HG03558 (cell line): ENCODE data around the gene C4orf33.
"Not testable (repeated sequence)": the region's sequence is repeated elsewhere in the genome, so short reads cannot be mapped to it uniquely, and the experiment has no call there.

Source experiments
- ATAC-seq: cut with Tn5 transposase; IDR thresholded peaks from one replicate; pipeline ENCODE4 v1.9.1; 2021; ENCODE audit warnings: moderate number of reproducible peaks; ENCODE audit not compliant: unreplicated experiment; ENCODE audit errors: extremely low read depth

Gene C4orf33

DNA sequence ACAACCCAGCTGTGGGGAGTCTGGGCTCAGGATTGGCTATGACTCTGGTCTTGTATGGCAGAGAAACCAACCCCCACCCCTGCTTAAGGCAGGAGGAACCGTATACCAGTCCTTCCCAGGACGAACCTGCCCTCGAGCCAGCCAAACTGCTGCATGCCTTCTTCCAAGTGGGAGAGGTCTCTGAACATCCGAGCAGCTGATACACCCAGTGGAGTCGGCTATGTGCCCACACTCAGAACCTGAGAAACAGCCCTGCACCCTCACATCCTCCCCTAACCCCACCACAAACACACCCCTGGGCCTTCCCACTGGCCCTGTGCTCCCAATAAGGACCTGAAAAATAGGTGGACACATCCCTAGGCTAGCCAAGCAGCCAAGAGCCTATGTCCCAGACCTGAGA is 21.8 kb downstream of the C4orf33 start:
- ATAC-seq, result no peak

DNA sequence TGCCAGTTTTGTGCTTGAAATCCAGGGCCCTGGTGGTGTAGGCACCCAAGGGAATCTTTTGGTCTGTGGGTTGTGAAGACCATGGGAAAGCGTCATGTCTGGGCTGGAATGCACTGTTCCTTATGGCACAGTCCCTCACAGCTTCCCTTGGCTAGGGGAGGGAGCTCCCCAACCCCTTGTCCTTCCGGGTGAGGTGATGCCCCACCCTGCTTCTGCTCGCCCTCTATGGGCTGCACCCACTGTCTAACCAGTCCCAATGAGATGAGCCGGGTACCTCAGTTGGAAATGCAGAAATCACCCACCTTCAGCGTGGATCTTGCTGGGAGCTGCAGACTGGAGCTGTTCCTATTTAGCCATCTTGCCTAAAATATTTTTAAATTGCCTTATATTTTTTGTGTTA is 30.7 kb downstream of the C4orf33 start:
- ATAC-seq, result not testable (repeated sequence)

DNA sequence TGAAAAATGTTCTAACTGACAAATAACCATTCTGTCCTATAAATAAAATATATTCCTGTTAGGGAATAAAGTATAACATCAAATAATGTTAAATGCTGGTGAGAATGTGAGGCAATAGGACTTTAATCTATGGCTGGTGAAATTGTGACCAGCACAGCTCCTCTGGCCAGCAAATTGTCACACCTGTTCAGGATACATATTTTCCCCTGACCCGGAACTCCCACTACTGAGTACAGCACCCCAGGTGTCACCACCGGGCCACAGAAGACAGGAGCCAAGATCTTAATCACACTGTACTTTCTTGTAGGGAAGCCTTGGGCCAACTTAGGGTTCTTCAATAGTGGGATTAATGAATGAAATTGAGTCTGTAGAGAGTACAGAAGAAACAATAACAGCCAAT is 33.2 kb downstream of the C4orf33 start:
- no peak for ATAC-seq

DNA sequence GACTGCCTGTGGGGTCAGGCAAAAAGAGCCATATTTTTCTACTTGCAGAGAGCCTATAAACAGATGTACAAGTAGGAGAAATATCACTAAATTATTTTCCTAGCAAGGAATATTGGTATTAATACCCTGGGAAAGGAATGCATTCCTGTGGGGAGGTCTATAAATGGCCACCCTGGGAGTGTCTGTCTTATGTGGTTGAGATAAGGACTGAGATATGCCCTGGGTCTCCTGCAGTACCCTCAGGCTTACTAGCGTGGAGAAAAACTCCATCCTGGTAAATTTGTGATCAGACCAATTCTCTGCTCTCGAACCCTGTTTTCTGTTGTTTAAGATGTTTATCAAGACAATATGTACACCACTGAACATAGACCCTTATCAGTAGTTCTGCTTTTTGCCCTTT is 35.4 kb downstream of the C4orf33 start:
- no peak for ATAC-seq

DNA sequence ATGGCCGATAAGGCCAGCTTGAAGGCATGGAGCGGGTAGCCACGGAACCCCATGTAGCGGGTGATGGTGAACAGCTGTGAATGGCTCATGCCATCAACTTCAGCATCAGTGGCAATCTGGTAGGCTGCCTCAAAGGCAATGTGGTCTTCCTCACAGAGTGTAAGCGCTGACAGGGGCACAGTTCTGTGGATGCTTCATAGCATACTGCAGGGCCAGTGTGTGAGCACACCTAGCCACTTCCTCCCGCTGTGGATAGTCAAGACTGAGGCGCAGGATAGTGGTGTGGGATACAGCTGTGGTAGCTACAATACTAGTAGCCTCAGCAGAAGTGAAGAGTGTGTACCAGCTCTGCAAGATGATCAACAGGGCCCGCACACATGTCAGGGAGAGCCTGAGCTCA is 40.5 kb downstream of the C4orf33 start:
- ATAC-seq, result no peak

DNA sequence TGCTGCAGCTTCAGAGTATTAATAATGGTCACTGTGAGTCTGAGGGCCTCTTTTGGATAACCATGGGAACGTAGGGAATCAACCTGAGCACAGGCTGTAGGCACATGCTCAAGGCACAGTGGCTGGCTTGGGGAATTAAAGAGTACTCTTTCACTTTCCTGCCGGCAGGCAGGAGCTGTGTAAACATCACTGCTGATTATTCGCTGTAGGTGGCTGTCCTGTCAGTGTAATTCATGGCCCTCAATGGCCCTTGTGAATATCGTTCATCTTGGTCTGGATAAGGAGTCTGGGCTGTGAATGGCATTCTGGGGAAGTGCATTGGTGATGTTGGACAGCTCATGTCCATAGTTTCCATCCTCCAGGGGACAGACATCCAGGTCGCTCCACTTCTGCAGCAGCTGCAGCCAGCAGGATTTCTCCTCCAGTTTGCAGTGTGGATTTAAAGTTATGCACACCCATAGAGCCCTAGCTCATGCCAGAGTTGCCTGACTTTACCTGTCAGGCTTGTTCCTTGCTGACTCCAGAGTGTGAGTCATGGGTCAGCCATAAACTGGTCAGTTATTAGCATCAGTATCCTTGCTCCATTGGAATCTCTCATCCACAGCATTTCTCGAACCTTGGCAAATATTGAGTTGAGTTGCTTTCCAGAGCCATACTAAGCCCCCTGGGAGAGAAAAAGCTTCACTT is 43.0 kb downstream of the C4orf33 start:
- ATAC-seq, result no peak

DNA sequence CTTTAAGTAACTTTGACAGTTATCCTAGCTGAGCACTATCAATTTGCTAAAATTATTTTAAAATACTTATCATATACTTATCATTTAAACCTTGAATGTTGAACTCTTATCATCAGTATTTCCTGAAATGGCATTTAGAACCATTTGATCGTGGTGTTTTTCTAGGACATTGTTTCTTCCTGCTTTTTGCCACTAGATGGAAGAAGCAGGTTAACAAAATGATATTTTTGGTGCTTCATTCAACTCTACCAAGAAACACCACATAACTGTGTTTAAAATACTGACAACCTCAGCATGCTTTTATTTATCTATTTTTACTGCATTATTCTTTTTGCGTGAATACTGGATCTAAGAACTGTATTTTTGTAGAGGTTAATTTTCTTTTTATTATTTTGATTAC is 44.6 kb downstream of the C4orf33 start:
- ATAC-seq, result no peak

DNA sequence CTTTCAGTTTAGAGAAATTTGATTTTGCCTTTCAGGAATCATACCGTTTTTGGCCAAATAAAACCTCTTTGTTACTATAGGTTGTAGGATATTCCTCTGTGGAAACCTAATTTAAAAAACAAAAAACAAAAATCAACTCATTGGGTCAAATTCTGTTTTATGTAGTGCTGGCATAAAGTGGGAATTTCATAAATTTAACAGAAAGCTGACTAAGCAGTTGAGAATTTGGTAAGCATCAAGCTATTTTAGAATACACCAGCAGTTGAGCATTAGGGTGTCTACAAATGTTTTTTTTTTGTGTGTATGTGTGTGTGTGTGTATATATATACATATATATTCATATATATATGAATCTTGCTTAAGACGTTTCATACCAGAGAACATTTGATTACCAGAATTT is 47.4 kb downstream of the C4orf33 start:
- no peak for ATAC-seq

DNA sequence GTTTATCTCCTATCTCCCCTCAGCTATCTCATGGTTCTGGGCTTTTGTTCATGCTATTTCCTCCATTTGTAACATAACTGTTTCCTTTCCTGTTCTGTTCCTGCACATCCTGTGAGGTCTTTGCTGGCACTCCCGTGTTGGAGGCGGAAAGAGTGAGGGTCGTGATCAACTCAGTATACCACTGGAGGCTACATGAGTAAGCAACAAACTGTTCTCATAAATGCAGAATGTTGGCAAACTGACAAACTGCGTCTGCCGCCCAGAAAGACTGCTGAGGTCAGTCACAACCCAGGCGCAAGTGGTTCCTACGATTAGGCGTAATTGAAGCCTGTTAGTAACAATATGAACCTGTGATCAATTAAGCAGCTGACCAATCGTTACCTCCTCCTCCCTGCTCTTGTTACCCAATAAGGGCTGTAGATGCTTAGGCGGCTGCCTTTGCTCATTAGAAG is 48.8 kb downstream of the C4orf33 start:
- ATAC-seq, result no peak

DNA sequence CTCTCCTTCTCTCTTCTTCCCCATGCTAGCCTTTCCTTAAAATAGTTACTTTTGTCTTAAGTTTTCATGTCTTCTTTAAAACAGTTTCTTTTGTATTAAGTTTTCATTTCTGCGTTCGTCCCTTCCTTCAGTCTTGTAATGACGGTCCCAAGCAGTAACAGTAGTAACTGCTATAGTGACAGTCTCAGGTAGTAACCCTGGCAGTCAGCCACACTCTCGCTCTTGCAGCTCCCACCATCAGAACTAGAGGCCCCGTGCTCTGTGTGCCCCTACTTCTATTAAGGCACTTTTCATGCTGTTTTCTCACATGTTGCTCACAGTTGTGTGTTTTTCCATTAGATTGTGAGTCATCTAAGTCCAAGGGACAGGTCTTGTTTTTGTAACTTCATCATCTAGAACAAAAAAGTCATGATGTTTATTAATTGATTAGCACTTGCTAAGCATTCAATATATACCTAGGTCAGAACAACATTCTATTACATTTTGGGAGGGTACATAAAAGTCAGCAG is 49.3 kb downstream of the C4orf33 start:
- ATAC-seq, result no peak

DNA sequence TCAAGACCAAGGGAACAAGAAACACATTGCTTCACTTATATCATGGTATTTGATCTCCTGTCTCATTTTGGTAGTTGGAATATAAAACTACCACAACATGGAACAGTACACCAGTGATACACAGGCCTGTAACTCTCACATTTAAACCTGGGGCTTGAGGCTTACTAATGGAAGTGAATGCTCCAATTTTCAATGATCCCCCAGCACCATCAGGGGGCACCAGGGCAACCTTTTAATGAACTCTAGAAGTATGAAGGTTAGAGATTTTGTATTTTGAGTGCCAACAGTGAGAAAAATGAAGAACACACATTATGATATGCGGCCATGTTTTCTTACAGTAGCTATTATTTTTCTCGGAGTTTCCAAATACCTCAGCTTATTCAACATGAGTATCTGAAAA is 50.7 kb downstream of the C4orf33 start:
- no peak for ATAC-seq

DNA sequence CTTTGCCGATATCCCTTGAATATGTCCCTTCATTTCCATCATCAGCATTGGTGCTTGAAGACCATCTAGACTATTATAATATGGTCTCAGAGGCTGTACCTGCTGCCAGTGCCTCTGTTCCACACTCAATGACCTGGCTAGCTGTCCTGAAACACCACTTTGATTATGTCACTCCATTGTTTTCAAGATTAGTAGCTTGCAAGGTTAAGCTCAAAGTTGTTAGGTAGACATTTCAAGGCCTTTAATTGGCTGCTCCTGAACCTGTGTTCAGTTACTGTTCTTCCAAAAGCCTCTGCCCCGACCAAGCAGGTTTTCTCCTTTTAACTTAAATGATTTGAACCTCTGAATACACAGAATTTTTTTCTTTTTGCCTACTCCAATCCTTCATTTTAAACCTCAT is 52.9 kb downstream of the C4orf33 start:
- no peak for ATAC-seq

DNA sequence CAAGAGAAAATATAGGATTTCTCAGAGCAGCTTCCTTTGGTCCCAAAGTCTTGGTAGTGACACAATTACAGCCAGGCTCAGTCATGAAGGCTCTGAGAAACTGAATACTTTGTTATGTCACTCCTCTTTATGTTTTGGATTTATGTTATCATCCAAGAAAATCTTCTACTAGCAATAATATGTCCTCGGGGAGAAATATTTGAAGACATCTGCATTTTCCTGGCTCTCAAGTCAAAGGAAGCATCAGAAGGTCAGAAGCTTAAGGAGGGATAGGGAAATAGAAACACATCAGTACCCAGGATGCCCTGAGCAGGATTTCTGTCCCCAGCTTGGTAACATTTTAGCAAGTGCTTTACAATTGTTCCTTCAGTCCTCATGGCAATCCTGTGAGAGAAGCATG is 54.0 kb downstream of the C4orf33 start:
- ATAC-seq, result no peak

DNA sequence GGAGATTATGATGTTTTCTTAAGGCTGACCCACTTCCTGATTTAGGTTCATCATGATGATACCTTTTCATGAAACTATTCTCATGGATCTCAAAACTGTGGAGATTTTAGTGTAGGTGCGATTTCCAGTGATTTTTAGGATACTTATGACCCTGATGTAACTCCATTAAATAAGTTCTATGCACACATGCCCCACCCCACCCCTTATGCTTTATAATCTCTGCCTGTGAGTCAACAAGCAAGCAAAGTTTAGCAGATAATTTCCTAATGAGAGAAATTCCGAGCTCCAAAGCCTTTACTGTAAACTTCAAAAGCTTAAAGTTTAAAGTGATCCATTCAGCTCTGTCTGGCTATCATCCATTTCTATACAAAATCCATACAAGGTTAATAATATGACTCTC is 56.4 kb downstream of the C4orf33 start:
- no peak for ATAC-seq

DNA sequence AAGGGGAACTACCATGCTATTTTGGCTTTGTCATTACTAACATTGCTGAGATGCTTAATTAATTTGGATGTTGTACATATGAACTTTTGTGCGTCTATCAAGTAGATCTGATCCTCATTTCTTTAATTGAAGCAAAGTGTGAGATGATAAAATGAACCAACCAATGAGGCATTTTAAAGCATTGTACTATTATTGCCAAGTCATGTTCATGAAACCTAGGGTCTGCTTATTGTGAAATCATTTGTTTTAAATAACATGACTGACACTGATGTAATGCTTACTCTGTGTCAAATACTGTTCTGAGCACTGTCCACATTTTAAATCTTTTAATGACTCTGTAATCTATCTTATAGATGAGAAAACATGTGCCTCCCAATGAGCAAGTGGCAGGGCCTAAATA is 57.7 kb downstream of the C4orf33 start:
- no peak for ATAC-seq

DNA sequence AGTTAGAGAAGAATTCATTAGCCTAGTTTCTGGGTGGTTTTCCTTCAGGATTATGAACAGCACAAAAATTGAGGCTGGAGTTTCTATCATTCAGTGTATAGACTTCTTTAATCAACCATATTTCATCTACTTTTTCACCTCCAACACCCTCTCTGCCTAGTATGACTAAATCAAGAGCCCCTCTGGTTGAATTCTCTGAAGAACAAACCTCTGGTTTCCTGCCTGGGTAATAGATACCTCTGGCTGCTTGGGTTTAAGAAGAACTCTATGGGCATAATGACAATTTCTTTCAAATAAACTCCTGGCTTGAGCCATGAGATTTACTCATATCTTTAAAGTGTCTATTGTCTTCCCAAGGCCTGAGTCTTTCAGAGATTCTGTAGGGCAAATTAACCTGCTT is 66.5 kb downstream of the C4orf33 start:
- no peak for ATAC-seq

DNA sequence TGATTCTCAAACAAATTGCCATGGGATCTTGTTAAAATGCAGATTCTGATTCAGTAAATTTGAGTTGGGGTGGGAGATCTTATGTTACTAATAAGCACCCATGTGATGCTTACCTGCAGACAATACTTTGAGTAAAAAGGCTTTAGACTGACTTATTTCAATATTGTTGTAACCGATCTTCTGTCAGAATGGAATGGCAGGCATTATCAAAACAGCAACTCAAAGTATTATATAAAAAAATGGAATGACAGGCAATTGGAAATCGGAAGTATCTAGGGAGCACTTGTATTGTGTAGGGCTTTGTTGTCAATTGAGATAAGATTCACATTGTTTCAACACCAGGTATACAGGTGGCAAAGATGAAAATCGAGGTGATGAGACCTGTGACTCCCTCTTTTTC is 67.5 kb downstream of the C4orf33 start:
- ATAC-seq, result no peak

DNA sequence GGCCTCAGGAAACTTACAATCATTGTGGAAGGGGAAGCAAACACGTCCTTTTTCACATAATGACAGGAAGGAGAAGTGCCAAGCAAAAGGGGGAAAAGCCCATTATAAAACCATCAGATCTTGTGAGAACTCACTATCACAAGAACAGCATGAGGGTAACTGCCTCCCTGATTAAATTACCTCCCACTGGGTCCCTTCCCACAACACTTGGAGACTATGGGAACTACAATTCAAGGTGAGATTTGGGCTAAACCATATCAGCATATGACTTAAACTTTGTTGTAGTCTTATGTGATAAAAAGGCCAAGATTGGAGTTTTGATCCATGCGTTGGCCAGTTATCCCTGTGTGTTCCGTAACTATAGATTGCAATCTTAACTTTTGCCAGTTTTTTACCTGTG is 68.3 kb downstream of the C4orf33 start:
- ATAC-seq, result no peak
